IPS DF 4.7 (cell line): ENCODE results near the gene MAP2K3.
"Not testable (repeated sequence)": the region's sequence is repeated elsewhere in the genome, so short reads cannot be mapped to it uniquely, and the experiment has no call there.

Source experiments
- DNase-seq: peaks from one replicate; pipeline ENCODE4 v3.0.0-alpha.2; 2013; ENCODE audit warnings: low spot score; ENCODE audit errors: extremely low read depth

MAP2K3 gene

GRCh38 chr17:21350495-21350894, 66.0 kb downstream of the MAP2K3 start:
- DNase-seq: not testable (repeated sequence)

GRCh38 chr17:21351366-21352065, 67.0 kb downstream of the MAP2K3 start:
- no peak for DNase-seq

GRCh38 chr17:21352221-21352980, 67.9 kb downstream of the MAP2K3 start:
- DNase-seq: no peak

GRCh38 chr17:21352981-21353265, 68.4 kb downstream of the MAP2K3 start:
- DNase-seq: no peak

- no peak for DNase-seq
These were observed 69.0 kb downstream of the MAP2K3 start for GRCh38 chr17:21353326-21354010.

- DNase-seq: no peak
These were observed 70.4 kb downstream of the MAP2K3 start for GRCh38 chr17:21354796-21355385.

- DNase-seq: no peak
These were observed 71.1 kb downstream of the MAP2K3 start for GRCh38 chr17:21355586-21355985.

GRCh38 chr17:21356537-21357127, 72.1 kb downstream of the MAP2K3 start:
- DNase-seq: no peak

- DNase-seq: no peak
These were observed 72.8 kb downstream of the MAP2K3 start for GRCh38 chr17:21357281-21357680.

- DNase-seq: no peak
These were observed 73.5 kb downstream of the MAP2K3 start for GRCh38 chr17:21357696-21358656.

- no peak for DNase-seq
These were observed 74.4 kb downstream of the MAP2K3 start for GRCh38 chr17:21358682-21359482.

- DNase-seq: no peak
These were observed 75.0 kb downstream of the MAP2K3 start for GRCh38 chr17:21359483-21359840.

- DNase-seq: no peak
These were observed 75.5 kb downstream of the MAP2K3 start for GRCh38 chr17:21360048-21360447.

- DNase-seq: no peak
These were observed 76.7 kb downstream of the MAP2K3 start for GRCh38 chr17:21361020-21361809.

- no peak for DNase-seq
These were observed 77.9 kb downstream of the MAP2K3 start for GRCh38 chr17:21362331-21362931.

GRCh38 chr17:21363776-21364642, 79.5 kb downstream of the MAP2K3 start:
- DNase-seq: no peak
